Left ventricle myocardium superior (tissue), 1 donor: ENCODE data around the gene TEN1. TPM values are rescaled to one million over a fixed set of nuclear protein-coding genes. Genes with fewer than 3 reads are reported as not detected.
A peak's percentile ranks its signal among the peaks of the same experiment; 100 is the strongest.
"Not testable (repeated sequence)": the region's sequence is repeated elsewhere in the genome, so short reads cannot be mapped to it uniquely, and the experiment has no call there.

ENCODE experiments used
- ATAC-seq: fragments of 200-7000 bp; cut with Tn5 transposase; one replicate; pipeline ENCODE4 v1.9.1; 2020; ENCODE audit warnings: mild to moderate bottlenecking, moderate library complexity
- DNase-seq: peaks from one replicate; pipeline ENCODE4 v3.0.0-alpha.2; 2020
- intact Hi-C: fragments of 100-400 bp; cut with micrococcal nuclease; formaldehyde crosslinking; loops from one replicate; pipeline ENCODE4 v1.11.0; 2022
- long read RNA-seq: library from polyadenylated mRNA; unstranded; transcript quantifications from one replicate; pipeline ENCODE4 v2.0.0, GENCODE V29; 2021
- total RNA-seq: library from RNA; stranded (reverse); fragmentation: NEBNext Ultra II Directional; extraction: Animal tissue kit (Norgen Biotek cat#: 25700); gene quantifications from one replicate; pipeline ENCODE4 v1.2.1, GENCODE V29; 2021
- donor health status: DM: no; HTN: yes; CAD: no; lungs with severe emphysema.

Gene TEN1
- total RNA-seq: 6.6 TPM
- long read RNA-seq, transcript TEN1-201 (4 exons, 994 nt): major isoform, 10 of 10 reads
- long read RNA-seq, partial matches to known transcripts: 0 of 10 reads
- long read RNA-seq, other reads (novel, unspliced or antisense): 0 of 10 reads

DNA sequence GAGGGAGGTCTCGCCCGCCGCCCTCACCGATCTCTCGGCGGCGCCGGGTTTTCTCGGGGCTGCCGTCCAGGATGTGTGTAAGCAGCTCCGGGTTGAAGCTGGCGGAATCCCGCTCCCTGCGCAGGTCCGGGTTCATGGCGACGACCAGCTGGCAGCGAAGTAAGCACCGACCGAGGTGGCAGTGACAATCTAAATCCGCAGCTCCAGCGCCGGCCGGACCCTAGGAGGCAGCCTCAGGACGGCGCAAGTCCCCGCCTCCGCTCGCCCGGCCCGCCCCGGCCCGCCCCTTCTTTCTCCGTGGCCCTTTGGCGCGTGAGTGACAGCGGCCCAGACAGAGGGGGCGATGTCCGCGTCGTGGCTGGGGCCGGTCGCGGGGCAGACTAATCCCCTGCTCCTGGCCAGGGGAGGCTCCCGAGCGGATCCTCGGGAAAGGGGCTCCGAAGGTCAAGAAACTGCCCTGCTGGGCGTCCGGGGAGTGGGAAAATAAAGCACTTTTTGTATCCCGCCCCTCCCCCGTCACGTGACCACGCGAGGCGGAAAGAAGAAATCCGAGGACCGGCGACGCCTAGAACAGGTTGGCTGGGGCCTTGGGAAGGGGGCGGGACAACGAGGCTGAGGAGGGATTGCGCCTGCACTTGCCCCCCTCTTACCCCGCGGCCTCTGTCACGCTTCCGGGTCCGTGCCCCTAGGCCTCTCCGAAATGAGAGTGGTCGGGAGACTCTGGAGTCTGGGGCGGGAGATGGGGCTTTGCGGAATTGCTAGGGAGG, at the start of gene TEN1, which contains the start of gene ACOX1:
Gene TEN1, plus strand, starts transcription at position 303 of the 767 bp plus-strand sequence. CDS start 6,953 bp downstream, outside the sequence.
Gene ACOX1, minus strand, starts transcription at position 229 of the 767 bp plus-strand sequence. Its CDS starts 93 bp downstream, at position 136.
- intact Hi-C loops: no loop called here
- peak; percentile 98 for DNase-seq

DNA sequence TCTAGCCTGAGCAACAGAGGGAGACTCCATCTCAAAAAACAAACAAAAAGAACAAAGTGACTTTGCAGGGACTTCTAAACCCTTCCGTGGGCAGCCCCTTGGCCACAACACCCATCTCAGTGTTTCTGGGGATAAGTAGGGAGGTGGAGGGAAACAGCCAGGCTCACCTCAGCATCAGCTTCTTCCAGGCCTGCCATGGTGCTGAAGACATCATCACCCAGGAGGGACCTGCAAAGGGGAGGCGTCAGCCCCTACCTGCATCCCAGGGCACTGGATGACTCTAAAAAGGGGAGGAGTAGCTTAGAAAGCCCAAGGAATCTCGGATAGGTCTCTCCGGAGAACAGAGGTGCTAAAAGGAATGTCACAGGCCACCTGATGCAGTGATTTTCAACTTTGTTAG, 48.0 kb upstream of the TEN1 start:
- intact Hi-C loops: no loop called here
- no peak for DNase-seq
- no peak for ATAC-seq

More for the DNA sequence above, at the start of gene TEN1, which contains the start of gene ACOX1:
- peak; percentile 96 for ATAC-seq

DNA sequence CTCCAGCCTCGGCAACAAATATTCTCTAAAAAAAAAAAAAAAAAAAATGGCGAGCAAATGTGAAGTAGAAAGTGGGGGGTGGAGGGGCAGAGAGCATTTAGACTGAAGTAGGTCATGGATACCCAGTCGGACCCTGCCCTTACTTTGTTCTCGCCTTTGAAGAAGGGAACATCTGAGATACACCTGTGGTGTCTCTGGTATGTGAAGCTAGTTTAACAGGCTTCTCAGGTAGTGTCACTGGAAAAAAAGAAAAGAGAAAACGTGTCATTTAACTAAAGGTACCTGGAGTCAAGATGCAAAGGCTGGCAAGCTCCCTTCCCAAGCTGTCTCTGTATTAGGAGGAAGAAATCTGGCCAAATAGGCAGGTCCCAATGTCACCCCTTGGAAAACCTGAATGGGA, 46.2 kb upstream of the TEN1 start:
- ATAC-seq (no peak), DNase-seq (no peak)
- intact Hi-C loops: no loop called here

DNA sequence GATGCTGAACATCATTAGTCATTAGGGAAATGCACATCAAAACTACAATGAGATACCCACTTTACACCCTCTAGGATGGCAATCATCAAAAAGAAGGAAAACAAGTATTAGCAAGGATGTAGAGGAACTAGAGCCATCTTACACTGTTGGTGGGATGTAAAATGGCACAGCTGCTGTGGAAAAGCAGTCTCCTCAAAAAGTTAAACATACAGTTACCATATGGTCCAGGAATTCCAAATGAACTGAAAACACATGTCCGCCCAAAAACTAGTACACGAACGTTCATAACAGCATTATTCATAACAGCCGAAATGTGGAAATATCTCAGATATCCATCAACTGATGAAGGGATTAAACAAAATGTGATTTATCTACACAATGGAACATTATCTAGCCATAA, 45.2 kb upstream of the TEN1 start:
- DNase-seq (no peak), ATAC-seq (no peak)
- intact Hi-C loops: no loop called here

GRCh38 chr17:75937652-75938051, 41.4 kb upstream of the TEN1 start:
- intact Hi-C loops: no loop called here
- no peak for DNase-seq
- ATAC-seq: no peak

GRCh38 chr17:75940727-75941441, 38.2 kb upstream of the TEN1 start, which contains the start of gene FBF1:
Gene FBF1 (minus strand): TSS chr17:75941042. CDS start chr17:75938149, 2,893 bp downstream.
- ATAC-seq: peak; percentile 99
- intact Hi-C loops: no loop called here
- peak; percentile 96 for DNase-seq

- ATAC-seq (peak; percentile 3), DNase-seq (peak; percentile 33)
- intact Hi-C loops: no loop called here
Measured at GRCh38 chr17:75941442-75941819, 37.6 kb upstream of the TEN1 start.

DNA sequence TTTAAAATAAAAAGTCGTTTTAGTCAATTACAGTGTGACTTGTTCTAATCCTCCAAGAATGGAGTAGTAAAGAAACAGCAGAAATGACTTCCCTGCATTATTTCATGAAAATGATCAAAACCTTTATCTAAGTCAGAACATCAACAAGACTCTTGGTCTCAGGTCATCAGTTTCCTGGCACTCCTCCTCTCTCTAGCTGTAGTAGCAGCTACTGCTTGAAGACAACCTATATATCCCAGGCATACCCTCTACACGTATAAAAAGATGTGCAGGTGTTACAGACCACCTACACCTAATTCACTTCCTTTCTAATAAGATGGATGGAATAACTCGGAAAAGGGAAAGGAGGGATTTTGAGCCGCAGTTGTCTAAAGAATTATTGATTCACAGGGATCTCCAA, 36.6 kb upstream of the TEN1 start:
- intact Hi-C loops: no loop called here
- ATAC-seq: no peak
- no peak for DNase-seq

DNA sequence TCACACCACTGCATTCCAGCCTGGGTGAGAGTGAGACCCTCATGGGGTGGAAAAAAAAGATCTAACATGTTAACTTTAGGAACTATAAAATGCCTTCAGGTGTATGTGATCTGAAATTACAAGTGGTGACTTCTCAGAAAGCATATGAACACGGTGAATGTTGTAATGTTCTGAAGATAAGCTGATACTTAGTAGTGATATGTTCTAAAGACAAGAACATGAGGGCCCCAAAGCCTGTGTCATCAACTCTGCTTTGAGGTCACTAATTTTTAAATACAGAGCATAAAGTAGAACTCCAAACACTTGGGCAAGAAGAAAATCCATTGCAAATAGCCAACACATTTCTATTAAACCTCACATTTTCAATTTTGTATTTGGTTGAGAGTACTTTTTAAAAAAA, 35.5 kb upstream of the TEN1 start:
- no peak for ATAC-seq
- intact Hi-C loops: no loop called here
- no peak for DNase-seq

- intact Hi-C loops: no loop called here
- DNase-seq: no peak
- ATAC-seq: no peak
Measured at GRCh38 chr17:75945211-75945610, 33.8 kb upstream of the TEN1 start.

GRCh38 chr17:75950421-75950820, 28.6 kb upstream of the TEN1 start:
- DNase-seq: no peak
- ATAC-seq: no peak
- intact Hi-C loops: no loop called here

GRCh38 chr17:75950855-75951554, 28.0 kb upstream of the TEN1 start:
- no peak for ATAC-seq
- intact Hi-C loops: no loop called here
- DNase-seq: no peak

- DNase-seq (no peak), ATAC-seq (peak; percentile 20)
- intact Hi-C loops: no loop called here
Measured at GRCh38 chr17:75959051-75959838, 19.8 kb upstream of the TEN1 start.

DNA sequence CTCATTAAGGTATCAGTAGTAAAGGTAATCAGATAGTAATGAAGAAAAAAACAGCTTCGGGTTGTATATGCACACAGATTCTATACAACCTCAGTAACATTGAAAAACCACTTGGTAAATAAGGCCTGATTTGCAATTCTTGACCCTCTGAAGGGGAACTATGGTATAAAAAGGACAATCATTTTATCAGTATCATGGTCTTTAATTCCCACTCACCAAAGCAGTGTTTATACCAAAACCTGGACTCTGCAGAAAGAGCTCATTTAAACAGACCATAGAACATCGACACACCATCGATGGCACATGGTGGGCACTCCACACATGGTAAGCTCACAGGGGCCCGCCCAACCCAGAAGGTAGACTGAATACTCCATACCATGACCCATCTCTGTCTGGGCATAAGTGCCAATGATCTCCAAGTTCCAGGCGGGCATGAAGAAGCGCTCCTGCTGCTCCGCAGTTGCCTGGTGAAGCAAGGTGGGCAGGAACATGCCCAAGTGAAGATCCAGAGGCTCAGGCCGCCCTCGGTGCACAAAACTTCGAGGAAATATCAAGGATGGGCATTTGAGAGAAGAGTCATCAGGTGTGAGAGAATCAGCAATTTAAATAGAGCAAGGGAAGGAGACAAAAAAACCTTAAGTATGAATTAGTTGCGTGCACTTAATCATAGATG, 19.1 kb upstream of the TEN1 start:
- ATAC-seq: no peak
- intact Hi-C loops: no loop called here
- no peak for DNase-seq

DNA sequence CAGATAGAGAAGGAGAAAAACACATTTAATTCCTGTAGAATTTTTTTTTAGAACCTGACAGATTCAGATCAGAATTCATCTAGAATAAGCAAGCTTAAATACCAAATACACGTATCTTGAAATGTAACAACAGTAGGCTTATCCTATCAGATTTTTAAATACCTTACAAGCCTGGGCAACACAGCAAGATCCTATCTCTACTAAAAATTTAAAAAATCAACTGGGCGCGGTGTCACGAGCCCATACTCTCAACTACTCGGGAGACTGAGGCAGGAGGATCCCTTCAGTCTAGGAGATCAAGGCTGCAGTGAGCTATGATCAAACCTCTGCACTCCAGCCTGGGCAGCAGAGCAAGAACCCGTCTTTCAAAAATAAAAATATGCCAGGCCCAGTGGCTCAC, 13.6 kb upstream of the TEN1 start:
- DNase-seq: no peak
- ATAC-seq: no peak
- intact Hi-C loops: no loop called here

- intact Hi-C loops, ATAC-seq, DNase-seq: not testable (repeated sequence)
Measured at GRCh38 chr17:75969044-75969443, 10.0 kb upstream of the TEN1 start.

- DNase-seq (no peak), ATAC-seq (peak; percentile 17)
- intact Hi-C loops: no loop called here
Measured at GRCh38 chr17:75970011-75970523, 9.0 kb upstream of the TEN1 start.

- no peak for DNase-seq
- intact Hi-C loops: no loop called here
- no peak for ATAC-seq
Measured at GRCh38 chr17:75970626-75971025, 8.4 kb upstream of the TEN1 start.
